HEK293 (cell line): ENCODE results near the gene CPNE5.

Experiments used
- CTCF ChIA-PET: fragments of 350-600 bp; formaldehyde crosslinking; extraction: SDS; loops from one replicate; lab custom pipeline; 2021; ENCODE audit warnings: antibody characterized with exemption; lab: Yijun Ruan, JAX
- POLR2A ChIA-PET: fragments of 300-600 bp; formaldehyde crosslinking; extraction: SDS; loops from one replicate; lab custom pipeline; 2020; ENCODE audit warnings: antibody characterized with exemption, inconsistent platforms; lab: Yijun Ruan, JAX
- H3K27ac ChIP-seq: fragments of 200-500 bp; sonication (Bioruptor generic); 2 replicates; pipeline ENCODE4 v1.5.1; 2014; ENCODE audit warnings: low read depth, low read length, control low read depth, inconsistent platforms; ENCODE audit errors: extremely low read depth
- H3K36me3 ChIP-seq, 2 experiments: fragments of 200-500 bp in 1 of 2; sonication (Bioruptor generic) in 1 of 2; 1 replicate in 1 of 2; 2 replicates in 1 of 2; pipeline ENCODE4 v1.5.1; 2014 to 2017; ENCODE audit warnings: inconsistent platforms in 2 of 2, low read length in 2 of 2; ENCODE audit not compliant: control insufficient read depth in 2 of 2, insufficient read depth in 1 of 2
- H3K4me1 ChIP-seq: fragments of 200-500 bp; sonication (Bioruptor generic); 2 replicates; pipeline ENCODE4 v1.5.1; 2014; ENCODE audit warnings: mild to moderate bottlenecking, low read length, inconsistent platforms; ENCODE audit not compliant: control insufficient read depth, insufficient read depth
- H3K4me3 ChIP-seq: 2 replicates; pipeline ENCODE4 v1.5.1; 2011; ENCODE audit warnings: low read depth, mild to moderate bottlenecking, control low read depth, low read length, moderate library complexity
- H3K9me3 ChIP-seq: fragments of 200-500 bp; sonication (Bioruptor generic); 2 replicates; pipeline ENCODE4 v1.5.1; 2014; ENCODE audit warnings: low read depth, low read length, inconsistent platforms; ENCODE audit not compliant: control insufficient read depth, insufficient read depth
- HIC1 ChIP-seq: fragments of 450-650 bp; formaldehyde crosslinking; IDR thresholded peaks from 2 replicates; pipeline ENCODE4 v1.5.1; 2016; ENCODE audit warnings: missing biosample characterization, missing genetic modification characterization
- MYNN ChIP-seq: fragments of 450-650 bp; formaldehyde crosslinking; IDR thresholded peaks from 2 replicates; pipeline ENCODE4 v1.5.1; 2016; ENCODE audit warnings: missing biosample characterization, missing genetic modification characterization, borderline replicate concordance
- YY1 ChIP-seq: fragments of 450-650 bp; formaldehyde crosslinking; IDR thresholded peaks from 2 replicates; pipeline ENCODE4 v1.5.1; 2018; ENCODE audit warnings: missing biosample characterization, missing genetic modification characterization
- ZNF23 ChIP-seq: fragments of 450-650 bp; formaldehyde crosslinking; IDR thresholded peaks from 2 replicates; pipeline ENCODE4 v1.5.1; 2016; ENCODE audit warnings: missing biosample characterization, missing genetic modification characterization, borderline replicate concordance
- TF ChIP-seq, protein P1 (sequence below): fragments of 450-650 bp; formaldehyde crosslinking; IDR thresholded peaks from 2 replicates; pipeline ENCODE4 v1.5.1; 2016; ENCODE audit warnings: missing biosample characterization, missing genetic modification characterization
- TF ChIP-seq, protein P2 (sequence below): fragments of 450-650 bp; formaldehyde crosslinking; IDR thresholded peaks from 2 replicates; pipeline ENCODE4 v1.5.1; 2016; ENCODE audit warnings: missing biosample characterization, missing genetic modification characterization
- TF ChIP-seq, protein P3 (sequence below): fragments of 450-650 bp; formaldehyde crosslinking; IDR thresholded peaks from 2 replicates; pipeline ENCODE4 v1.5.1; 2016; ENCODE audit warnings: missing biosample characterization, missing genetic modification characterization, borderline replicate concordance
- TF ChIP-seq, protein P4 (sequence below): fragments of 450-650 bp; formaldehyde crosslinking; IDR thresholded peaks from 2 replicates; pipeline ENCODE4 v1.5.1; 2017; ENCODE audit warnings: missing biosample characterization, missing genetic modification characterization

CPNE5 gene

GRCh38 chr6:36725581-36725980 lies 113.7 kb downstream of the CPNE5 start:
- Histone ChIP-seq H3K27ac (no peak overlapping the region), H3K4me3 (no peak overlapping the region), H3K4me1 (no peaks in the 10 kb centered on the region), H3K9me3 (no peaks in the 10 kb centered on the region), H3K36me3 (no peaks in the 10 kb centered on the region)
- POLR2A ChIA-PET, result no interaction called here
- CTCF ChIA-PET, result interaction anchor here (0.7 to 3.0 kb wide), 10 partner anchors 28 to 128 kb away, joined by 3 to 26 read pairs (median 6); no protein-coding TSS in a partner anchor
- TF ChIP-seq, protein P1, sequence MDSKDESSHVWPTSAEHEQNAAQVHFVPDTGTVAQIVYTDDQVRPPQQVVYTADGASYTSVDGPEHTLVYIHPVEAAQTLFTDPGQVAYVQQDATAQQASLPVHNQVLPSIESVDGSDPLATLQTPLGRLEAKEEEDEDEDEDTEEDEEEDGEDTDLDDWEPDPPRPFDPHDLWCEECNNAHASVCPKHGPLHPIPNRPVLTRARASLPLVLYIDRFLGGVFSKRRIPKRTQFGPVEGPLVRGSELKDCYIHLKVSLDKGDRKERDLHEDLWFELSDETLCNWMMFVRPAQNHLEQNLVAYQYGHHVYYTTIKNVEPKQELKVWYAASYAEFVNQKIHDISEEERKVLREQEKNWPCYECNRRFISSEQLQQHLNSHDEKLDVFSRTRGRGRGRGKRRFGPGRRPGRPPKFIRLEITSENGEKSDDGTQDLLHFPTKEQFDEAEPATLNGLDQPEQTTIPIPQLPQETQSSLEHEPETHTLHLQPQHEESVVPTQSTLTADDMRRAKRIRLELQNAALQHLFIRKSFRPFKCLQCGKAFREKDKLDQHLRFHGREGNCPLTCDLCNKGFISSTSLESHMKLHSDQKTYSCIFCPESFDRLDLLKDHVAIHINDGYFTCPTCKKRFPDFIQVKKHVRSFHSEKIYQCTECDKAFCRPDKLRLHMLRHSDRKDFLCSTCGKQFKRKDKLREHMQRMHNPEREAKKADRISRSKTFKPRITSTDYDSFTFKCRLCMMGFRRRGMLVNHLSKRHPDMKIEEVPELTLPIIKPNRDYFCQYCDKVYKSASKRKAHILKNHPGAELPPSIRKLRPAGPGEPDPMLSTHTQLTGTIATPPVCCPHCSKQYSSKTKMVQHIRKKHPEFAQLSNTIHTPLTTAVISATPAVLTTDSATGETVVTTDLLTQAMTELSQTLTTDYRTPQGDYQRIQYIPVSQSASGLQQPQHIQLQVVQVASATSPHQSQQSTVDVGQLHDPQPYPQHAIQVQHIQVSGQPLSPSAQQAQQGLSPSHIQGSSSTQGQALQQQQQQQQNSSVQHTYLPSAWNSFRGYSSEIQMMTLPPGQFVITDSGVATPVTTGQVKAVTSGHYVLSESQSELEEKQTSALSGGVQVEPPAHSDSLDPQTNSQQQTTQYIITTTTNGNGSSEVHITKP (tag by site-specific recombination), result no peak
- TF ChIP-seq YY1 (tag by site-specific recombination), result no peak
- TF ChIP-seq MYNN (tag by site-specific recombination), result no peak
- TF ChIP-seq, protein P2, sequence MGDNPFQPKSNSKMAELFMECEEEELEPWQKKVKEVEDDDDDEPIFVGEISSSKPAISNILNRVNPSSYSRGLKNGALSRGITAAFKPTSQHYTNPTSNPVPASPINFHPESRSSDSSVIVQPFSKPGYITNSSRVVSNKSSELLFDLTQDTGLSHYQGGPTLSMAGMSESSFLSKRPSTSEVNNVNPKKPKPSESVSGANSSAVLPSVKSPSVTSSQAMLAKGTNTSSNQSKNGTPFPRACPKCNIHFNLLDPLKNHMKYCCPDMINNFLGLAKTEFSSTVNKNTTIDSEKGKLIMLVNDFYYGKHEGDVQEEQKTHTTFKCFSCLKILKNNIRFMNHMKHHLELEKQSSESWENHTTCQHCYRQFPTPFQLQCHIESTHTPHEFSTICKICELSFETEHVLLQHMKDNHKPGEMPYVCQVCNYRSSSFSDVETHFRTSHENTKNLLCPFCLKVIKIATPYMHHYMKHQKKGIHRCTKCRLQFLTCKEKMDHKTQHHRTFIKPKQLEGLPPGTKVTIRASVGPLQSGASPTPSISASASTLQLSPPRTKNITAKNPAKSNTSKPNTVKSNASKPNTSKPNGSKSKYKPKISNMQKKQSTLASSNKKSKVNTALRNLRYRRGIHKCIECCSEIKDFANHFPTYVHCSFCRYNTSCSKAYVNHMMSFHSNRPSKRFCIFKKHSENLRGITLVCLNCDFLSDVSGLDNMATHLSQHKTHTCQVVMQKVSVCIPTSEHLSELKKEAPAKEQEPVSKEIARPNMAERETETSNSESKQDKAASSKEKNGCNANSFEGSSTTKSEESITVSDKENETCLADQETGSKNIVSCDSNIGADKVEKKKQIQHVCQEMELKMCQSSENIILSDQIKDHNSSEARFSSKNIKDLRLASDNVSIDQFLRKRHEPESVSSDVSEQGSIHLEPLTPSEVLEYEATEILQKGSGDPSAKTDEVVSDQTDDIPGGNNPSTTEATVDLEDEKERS (tag by site-specific recombination), result no peak
- TF ChIP-seq ZNF23, result no peak
- TF ChIP-seq, protein P3, sequence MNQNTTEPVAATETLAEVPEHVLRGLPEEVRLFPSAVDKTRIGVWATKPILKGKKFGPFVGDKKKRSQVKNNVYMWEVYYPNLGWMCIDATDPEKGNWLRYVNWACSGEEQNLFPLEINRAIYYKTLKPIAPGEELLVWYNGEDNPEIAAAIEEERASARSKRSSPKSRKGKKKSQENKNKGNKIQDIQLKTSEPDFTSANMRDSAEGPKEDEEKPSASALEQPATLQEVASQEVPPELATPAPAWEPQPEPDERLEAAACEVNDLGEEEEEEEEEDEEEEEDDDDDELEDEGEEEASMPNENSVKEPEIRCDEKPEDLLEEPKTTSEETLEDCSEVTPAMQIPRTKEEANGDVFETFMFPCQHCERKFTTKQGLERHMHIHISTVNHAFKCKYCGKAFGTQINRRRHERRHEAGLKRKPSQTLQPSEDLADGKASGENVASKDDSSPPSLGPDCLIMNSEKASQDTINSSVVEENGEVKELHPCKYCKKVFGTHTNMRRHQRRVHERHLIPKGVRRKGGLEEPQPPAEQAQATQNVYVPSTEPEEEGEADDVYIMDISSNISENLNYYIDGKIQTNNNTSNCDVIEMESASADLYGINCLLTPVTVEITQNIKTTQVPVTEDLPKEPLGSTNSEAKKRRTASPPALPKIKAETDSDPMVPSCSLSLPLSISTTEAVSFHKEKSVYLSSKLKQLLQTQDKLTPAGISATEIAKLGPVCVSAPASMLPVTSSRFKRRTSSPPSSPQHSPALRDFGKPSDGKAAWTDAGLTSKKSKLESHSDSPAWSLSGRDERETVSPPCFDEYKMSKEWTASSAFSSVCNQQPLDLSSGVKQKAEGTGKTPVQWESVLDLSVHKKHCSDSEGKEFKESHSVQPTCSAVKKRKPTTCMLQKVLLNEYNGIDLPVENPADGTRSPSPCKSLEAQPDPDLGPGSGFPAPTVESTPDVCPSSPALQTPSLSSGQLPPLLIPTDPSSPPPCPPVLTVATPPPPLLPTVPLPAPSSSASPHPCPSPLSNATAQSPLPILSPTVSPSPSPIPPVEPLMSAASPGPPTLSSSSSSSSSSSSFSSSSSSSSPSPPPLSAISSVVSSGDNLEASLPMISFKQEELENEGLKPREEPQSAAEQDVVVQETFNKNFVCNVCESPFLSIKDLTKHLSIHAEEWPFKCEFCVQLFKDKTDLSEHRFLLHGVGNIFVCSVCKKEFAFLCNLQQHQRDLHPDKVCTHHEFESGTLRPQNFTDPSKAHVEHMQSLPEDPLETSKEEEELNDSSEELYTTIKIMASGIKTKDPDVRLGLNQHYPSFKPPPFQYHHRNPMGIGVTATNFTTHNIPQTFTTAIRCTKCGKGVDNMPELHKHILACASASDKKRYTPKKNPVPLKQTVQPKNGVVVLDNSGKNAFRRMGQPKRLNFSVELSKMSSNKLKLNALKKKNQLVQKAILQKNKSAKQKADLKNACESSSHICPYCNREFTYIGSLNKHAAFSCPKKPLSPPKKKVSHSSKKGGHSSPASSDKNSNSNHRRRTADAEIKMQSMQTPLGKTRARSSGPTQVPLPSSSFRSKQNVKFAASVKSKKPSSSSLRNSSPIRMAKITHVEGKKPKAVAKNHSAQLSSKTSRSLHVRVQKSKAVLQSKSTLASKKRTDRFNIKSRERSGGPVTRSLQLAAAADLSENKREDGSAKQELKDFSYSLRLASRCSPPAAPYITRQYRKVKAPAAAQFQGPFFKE (tag by site-specific recombination), result no peak
- TF ChIP-seq, protein P4, sequence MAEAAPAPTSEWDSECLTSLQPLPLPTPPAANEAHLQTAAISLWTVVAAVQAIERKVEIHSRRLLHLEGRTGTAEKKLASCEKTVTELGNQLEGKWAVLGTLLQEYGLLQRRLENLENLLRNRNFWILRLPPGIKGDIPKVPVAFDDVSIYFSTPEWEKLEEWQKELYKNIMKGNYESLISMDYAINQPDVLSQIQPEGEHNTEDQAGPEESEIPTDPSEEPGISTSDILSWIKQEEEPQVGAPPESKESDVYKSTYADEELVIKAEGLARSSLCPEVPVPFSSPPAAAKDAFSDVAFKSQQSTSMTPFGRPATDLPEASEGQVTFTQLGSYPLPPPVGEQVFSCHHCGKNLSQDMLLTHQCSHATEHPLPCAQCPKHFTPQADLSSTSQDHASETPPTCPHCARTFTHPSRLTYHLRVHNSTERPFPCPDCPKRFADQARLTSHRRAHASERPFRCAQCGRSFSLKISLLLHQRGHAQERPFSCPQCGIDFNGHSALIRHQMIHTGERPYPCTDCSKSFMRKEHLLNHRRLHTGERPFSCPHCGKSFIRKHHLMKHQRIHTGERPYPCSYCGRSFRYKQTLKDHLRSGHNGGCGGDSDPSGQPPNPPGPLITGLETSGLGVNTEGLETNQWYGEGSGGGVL, result no peak
- TF ChIP-seq HIC1 (tag by site-specific recombination), result no peak
